GM12872 (cell line): ENCODE measurements around the gene KRTAP10-12.

Experiments
- CTCF ChIP-seq: IDR thresholded peaks from 3 replicates; pipeline ENCODE4 v1.5.1; 2011; ENCODE audit warnings: low read depth, mild to moderate bottlenecking, low read length, moderate library complexity; ENCODE audit not compliant: insufficient read depth

KRTAP10-12 gene

GRCh38 chr21:44716984-44717383 is 20.0 kb downstream of the KRTAP10-12 start:
- no peak for TF ChIP-seq CTCF

GRCh38 chr21:44718093-44718492 is 21.1 kb downstream of the KRTAP10-12 start:
- TF ChIP-seq CTCF: no peak

- TF ChIP-seq CTCF: no peak
Measured at GRCh38 chr21:44718571-44718970, 21.6 kb downstream of the KRTAP10-12 start.

- no peak for TF ChIP-seq CTCF
Measured at GRCh38 chr21:44720170-44720569, 23.2 kb downstream of the KRTAP10-12 start.

GRCh38 chr21:44722731-44723130 is 25.8 kb downstream of the KRTAP10-12 start:
- no peak for TF ChIP-seq CTCF

GRCh38 chr21:44723177-44724131 is 26.5 kb downstream of the KRTAP10-12 start:
- TF ChIP-seq CTCF: no peak

- TF ChIP-seq CTCF: no peak
Measured at GRCh38 chr21:44724196-44724595, 27.2 kb downstream of the KRTAP10-12 start.
